Activated T-helper 9 cell treated with anti-CD3 and anti-CD28 coated beads, Interleukin-2, amount 50 U/mL, for 16 hours (primary cell): Measurements from ENCODE around the gene REL.

Experiments used
- DNase-seq: peaks from one replicate; pipeline ENCODE4 v3.0.0-alpha.2; 2020; ENCODE audit warnings: low read depth

Gene REL

GRCh38 chr2:60966507-60967405, 85.4 kb downstream of the REL start:
- DNase-seq, result no peak

DNA sequence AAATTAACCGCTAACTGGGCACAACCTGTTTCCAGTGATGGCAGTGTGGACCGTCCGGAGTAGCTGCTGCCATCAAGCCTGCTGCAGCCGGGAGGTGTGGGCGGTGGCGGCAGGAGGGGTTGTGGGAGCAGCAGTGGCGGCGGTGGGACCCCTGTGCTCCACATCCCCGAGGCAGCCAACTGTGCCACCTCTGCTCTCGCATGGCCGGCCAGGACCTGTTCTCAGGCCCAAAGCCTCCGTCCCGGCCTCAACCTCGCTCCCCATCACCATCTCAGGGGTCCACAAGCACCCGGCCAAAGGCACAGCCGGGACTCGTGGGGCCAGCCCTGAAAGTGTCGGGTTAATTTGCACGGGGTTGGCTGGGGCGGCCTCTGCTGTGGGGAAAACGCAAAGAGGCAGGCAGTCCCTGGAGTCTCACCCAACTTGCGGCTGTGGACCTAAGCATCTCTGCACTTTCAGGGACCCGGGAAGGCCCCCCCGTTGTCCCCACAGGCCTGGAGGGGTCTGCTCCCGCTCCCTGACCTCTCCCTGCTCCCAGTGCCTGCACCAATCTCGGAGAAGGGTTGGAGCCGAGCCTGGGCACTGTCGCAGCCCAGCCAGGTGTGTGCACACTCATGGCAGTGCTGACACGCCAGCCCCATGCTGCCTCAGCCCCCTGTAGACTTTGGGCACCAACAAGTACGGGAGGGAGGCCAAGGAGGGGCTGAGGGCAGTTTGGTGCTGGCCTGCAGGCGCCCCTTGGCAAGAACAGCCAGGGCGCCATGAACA, 91.7 kb downstream of the REL start:
- no peak for DNase-seq

- no peak for DNase-seq
Observed at GRCh38 chr2:60973705-60974104, 92.3 kb downstream of the REL start.

DNA sequence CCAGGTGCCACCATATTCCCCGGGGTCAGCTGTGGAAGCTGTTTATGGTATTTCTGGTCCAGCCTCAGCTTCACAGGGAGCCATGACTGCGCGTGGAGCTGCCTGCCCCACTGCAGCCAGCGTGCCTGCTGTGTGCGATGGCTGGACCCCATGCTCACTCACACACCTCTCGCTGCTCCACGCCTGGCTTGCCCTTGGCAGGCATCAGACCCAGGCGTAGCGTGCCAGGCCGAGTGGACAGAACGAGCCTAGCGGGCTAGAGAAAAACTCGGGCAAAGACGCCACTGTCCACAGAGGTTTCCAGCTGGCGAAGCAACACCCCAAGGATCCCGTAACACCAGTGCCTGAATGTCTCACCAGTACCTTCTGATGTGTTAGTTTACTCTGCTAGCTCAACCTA, 93.3 kb downstream of the REL start:
- no peak for DNase-seq
